ENCODE measurements around the gene BCAR3. TPM values are rescaled to one million over a fixed set of nuclear protein-coding genes. Genes with fewer than 3 reads are reported as not detected.

The BCAR3 gene
- total RNA-seq, 4 donors from 2014 or later, result 22.3 to 98.7 (median 28.3) TPM

DNA sequence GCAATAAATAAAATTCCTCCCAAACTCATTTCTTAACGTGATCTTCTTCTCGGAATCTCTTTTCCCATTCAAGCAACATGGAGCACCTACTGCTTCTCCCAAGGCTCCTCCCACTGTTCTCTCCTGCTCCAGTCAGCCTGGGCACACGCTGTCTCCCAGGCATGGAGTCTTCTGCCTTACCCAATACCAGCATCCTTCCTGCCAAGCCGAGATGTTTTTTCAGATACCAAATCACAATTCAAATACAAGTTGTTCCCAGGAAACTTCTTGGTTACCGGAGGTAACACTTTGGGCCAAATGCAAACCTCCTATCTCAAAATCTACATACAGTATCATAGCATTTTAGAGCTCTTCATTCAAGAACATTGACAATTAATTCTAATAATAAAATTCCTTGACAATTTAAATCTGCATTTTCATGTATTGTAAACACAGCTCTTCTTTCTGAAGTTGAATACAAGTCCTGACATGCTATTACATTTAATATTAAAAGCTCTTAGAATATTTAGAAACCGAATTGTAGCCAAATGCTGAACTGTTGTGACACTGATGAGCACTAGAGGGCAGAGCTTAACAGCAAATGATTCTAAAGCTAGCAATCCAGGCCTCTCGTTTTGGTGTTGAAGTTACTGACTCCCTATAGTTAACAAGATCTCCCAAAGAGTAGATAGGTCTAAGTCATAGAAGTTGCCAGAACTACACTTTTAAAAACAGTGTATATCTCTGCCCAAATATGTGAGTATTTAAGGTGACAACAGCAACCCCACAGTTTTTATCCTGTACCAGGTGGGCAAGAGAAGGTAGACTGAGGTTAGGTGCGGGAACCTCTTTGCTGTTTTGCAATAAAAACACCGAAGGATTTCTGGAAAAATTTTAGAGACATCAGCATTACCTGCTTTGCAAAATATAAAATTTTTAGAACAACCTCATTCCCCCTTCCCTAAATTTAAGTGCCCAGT, 52.3 kb downstream of the BCAR3 start:
- TF ChIP-seq CTCF (IDR thresholded peaks at IDR 0.05; ENCODE audit: low read depth), result no peak

DNA sequence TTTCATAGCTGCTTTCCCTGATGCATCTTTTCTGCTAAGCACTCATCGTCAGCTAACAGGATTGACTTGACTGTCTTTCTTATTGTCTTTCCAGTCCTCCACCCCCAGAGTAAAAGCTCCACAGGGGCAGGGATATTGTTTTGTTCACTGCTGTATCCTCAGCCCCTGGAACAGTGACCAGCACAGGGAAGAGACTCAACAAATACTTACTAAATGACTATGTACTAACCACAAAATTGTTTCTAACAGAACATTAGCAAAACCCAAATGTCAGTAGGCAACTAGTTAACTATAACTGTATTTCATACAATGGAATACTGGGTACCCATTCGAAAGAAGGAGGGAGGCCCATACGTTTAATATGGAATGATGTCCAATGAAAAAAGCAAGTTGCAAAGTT, 53.0 kb downstream of the BCAR3 start:
- no peak for TF ChIP-seq CTCF (IDR thresholded peaks at IDR 0.05; ENCODE audit: low read depth)

- no peak for TF ChIP-seq CTCF (IDR thresholded peaks at IDR 0.05; ENCODE audit: low read depth)
These were observed 55.9 kb downstream of the BCAR3 start for GRCh38 chr1:93625582-93626327.

- TF ChIP-seq CTCF (IDR thresholded peaks at IDR 0.05; ENCODE audit: low read depth), result no peak
These were observed 57.8 kb downstream of the BCAR3 start for GRCh38 chr1:93623875-93624274.

- TF ChIP-seq CTCF (IDR thresholded peaks at IDR 0.05; ENCODE audit: low read depth), result no peak
These were observed 58.2 kb downstream of the BCAR3 start for GRCh38 chr1:93623436-93623835.

DNA sequence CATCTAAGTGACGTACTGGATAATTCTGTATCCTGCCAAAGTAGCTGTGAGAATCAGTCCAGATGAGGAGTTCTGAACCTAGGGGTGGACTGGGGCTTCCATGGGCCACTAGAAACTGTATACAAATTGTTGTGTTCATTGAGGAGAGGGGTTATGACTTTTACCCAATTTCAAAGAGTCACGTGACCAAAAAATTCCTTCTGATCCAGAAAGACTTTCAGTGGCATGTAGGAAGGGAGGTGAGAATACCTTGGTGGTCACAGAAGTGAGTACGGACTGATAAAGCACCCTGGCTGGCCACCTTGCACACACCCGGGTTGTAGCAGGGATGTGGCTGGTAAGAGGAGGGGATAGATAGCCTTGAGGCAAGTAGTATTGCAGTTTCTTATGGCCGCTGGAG, 60.4 kb downstream of the BCAR3 start:
- TF ChIP-seq CTCF (IDR thresholded peaks at IDR 0.05; ENCODE audit: low read depth), result no peak

DNA sequence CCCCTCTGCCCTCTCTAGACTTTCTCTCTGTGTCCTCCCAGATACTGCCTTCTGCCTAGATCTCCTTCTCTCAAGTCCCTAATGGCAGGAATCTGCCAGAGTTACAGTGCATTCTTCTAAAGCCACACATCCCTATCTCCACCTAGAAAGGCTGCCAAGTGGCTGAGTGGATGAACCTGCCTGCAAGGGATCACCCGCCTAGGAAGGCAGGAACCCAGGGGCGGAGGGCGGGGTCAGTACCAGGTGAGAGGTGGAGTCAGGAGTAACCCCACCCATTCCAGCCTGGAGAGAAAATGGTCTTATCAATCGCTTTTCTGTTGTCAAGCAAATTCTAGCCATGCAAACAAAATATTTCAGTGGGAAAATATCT, 60.8 kb downstream of the BCAR3 start:
- no peak for TF ChIP-seq CTCF (IDR thresholded peaks at IDR 0.05; ENCODE audit: low read depth)

Measured in subcutaneous adipose tissue (tissue), 4 donors.